GM21360 (cell line): ENCODE data around the gene TMEM229B.
"Not testable (repeated sequence)": the region's sequence is repeated elsewhere in the genome, so short reads cannot be mapped to it uniquely, and the experiment has no call there.

Source experiments
- ATAC-seq: cut with Tn5 transposase; IDR thresholded peaks from one replicate; pipeline ENCODE4 v1.9.1; 2021; ENCODE audit warnings: mild to moderate bottlenecking, moderate library complexity; ENCODE audit not compliant: unreplicated experiment

The TMEM229B gene

GRCh38 chr14:67459336-67459735, 29.2 kb downstream of the TMEM229B start:
- no peak for ATAC-seq

GRCh38 chr14:67457782-67458181, 30.7 kb downstream of the TMEM229B start:
- ATAC-seq = no peak

- no peak for ATAC-seq
Observed at GRCh38 chr14:67456732-67457131, 31.8 kb downstream of the TMEM229B start.

GRCh38 chr14:67453575-67454300, 34.8 kb downstream of the TMEM229B start:
- ATAC-seq = no peak

- not testable (repeated sequence) for ATAC-seq
Observed at GRCh38 chr14:67451667-67452066, 36.9 kb downstream of the TMEM229B start.

- no peak for ATAC-seq
Observed at GRCh38 chr14:67449096-67449495, 39.4 kb downstream of the TMEM229B start.

- no peak for ATAC-seq
Observed at GRCh38 chr14:67447033-67447381, 41.5 kb downstream of the TMEM229B start.

GRCh38 chr14:67446371-67447032, 42.0 kb downstream of the TMEM229B start:
- no peak for ATAC-seq

GRCh38 chr14:67444395-67444794, 44.1 kb downstream of the TMEM229B start:
- ATAC-seq = no peak

GRCh38 chr14:67442139-67442906, 46.2 kb downstream of the TMEM229B start:
- ATAC-seq = no peak

- no peak for ATAC-seq
Observed at GRCh38 chr14:67441672-67442071, 46.8 kb downstream of the TMEM229B start.

GRCh38 chr14:67441256-67441655, 47.3 kb downstream of the TMEM229B start:
- no peak for ATAC-seq

- ATAC-seq = no peak
Observed at GRCh38 chr14:67440513-67440912, 48.0 kb downstream of the TMEM229B start.

- no peak for ATAC-seq
Observed at GRCh38 chr14:67438969-67439368, 49.6 kb downstream of the TMEM229B start.

GRCh38 chr14:67436006-67436866, 52.3 kb downstream of the TMEM229B start:
- ATAC-seq = no peak

- no peak for ATAC-seq
Observed at GRCh38 chr14:67435603-67436002, 52.9 kb downstream of the TMEM229B start.

GRCh38 chr14:67432050-67432564, 56.4 kb downstream of the TMEM229B start:
- no peak for ATAC-seq

GRCh38 chr14:67429510-67430205, 58.9 kb downstream of the TMEM229B start:
- ATAC-seq = no peak

GRCh38 chr14:67428501-67429031, 60.0 kb downstream of the TMEM229B start:
- ATAC-seq = no peak
